Left lobe of liver (tissue), 2 donors: ENCODE measurements around the gene SUFU. TPM values are rescaled to one million over a fixed set of nuclear protein-coding genes. Genes with fewer than 3 reads are reported as not detected.
A peak's percentile ranks its signal among the peaks of the same experiment; 100 is the strongest.

Experiments
- ATAC-seq: fragments of 200-7000 bp; cut with Tn5 transposase; one replicate; pipeline ENCODE4 v1.9.1; 2020; ENCODE audit warnings: mild to moderate bottlenecking, moderate library complexity
- DNase-seq: peaks from one replicate; pipeline ENCODE4 v3.0.0-alpha.2; 2020; ENCODE audit warnings: low spot score
- total RNA-seq: library from RNA; stranded (reverse); gene quantifications from one replicate; pipeline ENCODE4 v1.2.1, GENCODE V29; 2021
- donor health status: DM: no; HTN: no; CAD: no; lungs with moderate emphysema.
- donor health status: DM: no; HTN: yes; CAD: no.

Gene SUFU
- total RNA-seq, 1 donor from 2014 or later = 6.8 TPM

DNA sequence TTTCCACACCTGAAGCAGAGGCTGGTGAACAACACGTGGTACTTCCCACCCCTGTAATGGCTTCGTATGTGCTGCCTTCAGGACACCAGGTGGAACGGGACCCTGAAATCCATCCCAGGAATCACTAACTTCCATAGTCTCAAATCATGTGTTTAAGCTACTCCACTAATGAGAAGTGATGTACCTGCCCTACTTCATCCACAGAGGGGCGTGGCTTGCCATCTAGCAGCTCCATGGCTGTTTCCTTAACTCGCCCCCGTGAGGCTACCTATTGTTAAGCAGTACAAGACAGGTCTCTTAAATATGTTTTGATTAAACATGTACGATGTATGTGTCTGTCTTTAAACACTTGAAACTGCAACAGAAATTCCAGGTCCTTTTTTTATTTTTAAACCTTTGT lies 178.6 kb downstream of the SUFU start:
- no peak for ATAC-seq
- DNase-seq = peak; percentile 27

GRCh38 chr10:102682981-102683380 lies 179.2 kb downstream of the SUFU start:
- DNase-seq (no peak), ATAC-seq (no peak)

Other genes starting within 250 kb of the SUFU start
- 9.0 TPM for gene NFKB2, start 108.3 kb upstream of the SUFU start, total RNA-seq
- gene PSD, start 85.2 kb upstream of the SUFU start, total RNA-seq = 7.0 TPM
- gene FBXL15, start 83.1 kb upstream of the SUFU start, total RNA-seq = 12.7 TPM
- 23.4 TPM for gene CUEDC2, start 71.4 kb upstream of the SUFU start, total RNA-seq
- gene C10orf95, start 52.4 kb upstream of the SUFU start, total RNA-seq = not detected
- gene ACTR1A, start 1.3 kb upstream of the SUFU start, total RNA-seq = 25.5 TPM
- gene TRIM8, start 140.5 kb downstream of the SUFU start, total RNA-seq = 39.1 TPM
- gene ARL3, start 210.4 kb downstream of the SUFU start, total RNA-seq = 2.5 TPM
- 25.5 TPM for gene SFXN2, start 210.7 kb downstream of the SUFU start, total RNA-seq
- gene WBP1L, start 240.0 kb downstream of the SUFU start, total RNA-seq = 33.0 TPM